ENCODE data around the gene SPNS1.

Gene SPNS1

GRCh38 chr16:28986492-28986891 is 11.9 kb downstream of the SPNS1 start:
- TF ChIP-seq MYC (IDR thresholded peaks at IDR 0.05; ENCODE audit: low read depth, low read length) (no peak), POLR2A (IDR thresholded peaks at IDR 0.05; ENCODE audit: extremely low read depth, insufficient read length) (no peak), CTCF (IDR thresholded peaks at IDR 0.05; ENCODE audit: low read depth, low read length) (no peak), MAX (IDR thresholded peaks at IDR 0.05; ENCODE audit: low read depth, low read length) (no peak)
- no peak overlapping the region for H3K4me3 ChIP-seq (ENCODE audit: low read depth, low read length)
- DNase-seq (ENCODE audit: low read depth), result no peak

GRCh38 chr16:28987170-28987853 is 12.7 kb downstream of the SPNS1 start:
- no peak overlapping the region for H3K4me3 ChIP-seq (ENCODE audit: low read depth, low read length)
- TF ChIP-seq CTCF (IDR thresholded peaks at IDR 0.05; ENCODE audit: low read depth, low read length), result no peak
- no peak for DNase-seq (ENCODE audit: low read depth)

GRCh38 chr16:28989363-28989762 is 14.8 kb downstream of the SPNS1 start:
- no peak overlapping the region for H3K4me3 ChIP-seq (ENCODE audit: low read depth, low read length)
- TF ChIP-seq CTCF (IDR thresholded peaks at IDR 0.05; ENCODE audit: low read depth, low read length) (no peak), POLR2A (IDR thresholded peaks at IDR 0.05; ENCODE audit: extremely low read depth, insufficient read length) (no peak), MYC (IDR thresholded peaks at IDR 0.05; ENCODE audit: low read depth, low read length) (no peak), MAX (IDR thresholded peaks at IDR 0.05; ENCODE audit: low read depth, low read length) (no peak)
- no peak for DNase-seq (ENCODE audit: low read depth)

GRCh38 chr16:28990375-28991040 is 15.9 kb downstream of the SPNS1 start:
- TF ChIP-seq MYC (IDR thresholded peaks at IDR 0.05; ENCODE audit: low read depth, low read length), result no peak
- TF ChIP-seq POLR2A (IDR thresholded peaks at IDR 0.05; ENCODE audit: extremely low read depth, insufficient read length), result no peak
- no peak for TF ChIP-seq CTCF (IDR thresholded peaks at IDR 0.05; ENCODE audit: low read depth, low read length)
- TF ChIP-seq MAX (IDR thresholded peaks at IDR 0.05; ENCODE audit: low read depth, low read length), result no peak
- DNase-seq (ENCODE audit: low read depth), result no peak
- H3K4me3 ChIP-seq (ENCODE audit: low read depth, low read length), result no peak overlapping the region

- no peak for TF ChIP-seq CTCF (IDR thresholded peaks at IDR 0.05; ENCODE audit: low read depth, low read length)
- TF ChIP-seq MAX (IDR thresholded peaks at IDR 0.05; ENCODE audit: low read depth, low read length), result no peak
- DNase-seq (ENCODE audit: low read depth), result no peak
- no peak overlapping the region for H3K4me3 ChIP-seq (ENCODE audit: low read depth, low read length)
Observed at GRCh38 chr16:28991687-28992086, 17.1 kb downstream of the SPNS1 start.

- no peak for DNase-seq (ENCODE audit: low read depth)
- H3K4me3 ChIP-seq (ENCODE audit: low read depth, low read length), result no peak overlapping the region
Observed at GRCh38 chr16:28992496-28992895, 17.9 kb downstream of the SPNS1 start.

More at GRCh38 chr16:28992496-28992895, 17.9 kb downstream of the SPNS1 start:
- TF ChIP-seq CTCF (IDR thresholded peaks at IDR 0.05; ENCODE audit: low read depth, low read length) (no peak), POLR2A (IDR thresholded peaks at IDR 0.05; ENCODE audit: extremely low read depth, insufficient read length) (no peak), MAX (IDR thresholded peaks at IDR 0.05; ENCODE audit: low read depth, low read length) (no peak), MYC (IDR thresholded peaks at IDR 0.05; ENCODE audit: low read depth, low read length) (no peak)
